ENCODE measurements around the gene FMO2.

FMO2 gene

GRCh38 chr1:171258943-171259342 is 73.8 kb downstream of the FMO2 start:
- DNase-seq, result no peak

All from suppressor macrophage treated with lipopolysaccharide for 1 hour (primary cell).